Measurements from ENCODE around the gene WASHC2A.
"Not testable (repeated sequence)": the region's sequence is repeated elsewhere in the genome, so short reads cannot be mapped to it uniquely, and the experiment has no call there.

Gene WASHC2A

DNA sequence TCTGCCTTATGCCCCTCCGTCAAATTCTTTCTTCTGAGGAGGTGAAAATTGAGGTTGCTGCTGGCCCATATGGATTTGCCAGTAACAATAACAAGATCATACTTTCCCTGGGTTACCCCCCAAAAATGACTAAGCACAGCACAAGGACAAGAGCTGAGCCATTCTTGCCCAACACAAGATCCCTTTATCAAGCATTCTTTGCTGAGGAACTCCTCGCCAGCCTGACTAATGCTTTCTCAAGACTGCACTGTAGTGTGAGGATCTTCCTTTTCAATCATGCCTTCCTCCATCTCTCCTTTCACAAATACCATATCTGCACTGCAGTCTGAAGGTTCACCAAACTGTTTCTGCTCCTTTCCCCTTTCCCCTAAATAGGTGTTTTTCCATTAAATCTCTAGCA lies 92.1 kb downstream of the WASHC2A start:
- not testable (repeated sequence) for DNase-seq

DNA sequence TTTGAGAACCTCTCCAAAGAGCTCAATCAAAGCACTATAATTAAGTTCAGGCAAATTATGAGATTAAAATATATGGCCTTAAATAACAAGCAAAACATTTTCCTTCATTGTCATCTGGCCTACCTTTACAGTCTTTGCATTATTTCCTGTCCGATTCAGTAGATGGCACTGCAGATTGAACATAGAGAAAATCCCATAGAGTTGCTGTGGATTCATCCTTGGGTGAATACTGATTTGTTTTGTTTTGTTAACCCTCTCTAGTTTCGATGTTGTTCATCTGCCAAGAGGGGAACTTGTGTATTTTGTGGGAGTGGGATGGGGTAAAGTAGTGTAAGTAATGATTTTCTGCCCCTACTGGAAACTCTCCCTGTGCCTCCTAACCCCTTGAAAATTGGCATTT lies 97.3 kb downstream of the WASHC2A start:
- DNase-seq = not testable (repeated sequence)

DNA sequence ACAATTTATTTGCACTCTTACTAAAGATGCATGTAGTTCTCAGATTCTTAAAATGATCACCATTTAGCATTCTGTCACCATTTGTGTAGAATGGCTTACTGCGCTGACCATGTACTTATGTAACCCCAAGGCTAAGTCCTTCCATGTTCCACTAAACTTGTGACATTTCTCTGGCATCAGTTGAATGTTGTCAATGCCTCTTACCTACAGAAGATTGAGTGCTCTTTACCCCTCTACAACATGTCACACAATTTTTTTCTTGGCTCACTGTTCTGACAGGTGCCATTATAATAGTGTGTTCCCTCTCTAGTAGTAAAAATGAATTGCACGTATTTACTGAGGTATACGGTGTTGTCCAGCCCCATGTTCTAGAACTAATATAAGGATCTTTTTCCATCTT lies 100.1 kb downstream of the WASHC2A start:
- not testable (repeated sequence) for DNase-seq

DNA sequence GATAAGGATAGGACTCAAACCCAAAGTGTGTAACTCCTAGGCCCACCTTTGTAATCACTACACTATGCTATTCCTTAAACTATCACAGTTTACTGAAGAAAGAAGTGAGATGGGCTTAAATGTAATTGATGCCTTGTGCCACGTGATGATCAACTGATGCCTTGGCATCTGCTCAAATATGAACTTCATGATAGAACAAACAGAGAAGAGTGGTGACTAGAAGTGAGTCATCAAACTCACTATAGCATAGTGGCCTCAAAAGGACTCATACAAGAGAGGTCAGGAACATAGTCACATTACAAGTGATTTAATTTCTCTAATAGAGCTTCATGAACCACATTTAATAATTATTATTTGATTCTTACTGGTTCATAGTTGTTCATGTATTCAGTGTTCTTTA lies 101.8 kb downstream of the WASHC2A start:
- not testable (repeated sequence) for DNase-seq

DNA sequence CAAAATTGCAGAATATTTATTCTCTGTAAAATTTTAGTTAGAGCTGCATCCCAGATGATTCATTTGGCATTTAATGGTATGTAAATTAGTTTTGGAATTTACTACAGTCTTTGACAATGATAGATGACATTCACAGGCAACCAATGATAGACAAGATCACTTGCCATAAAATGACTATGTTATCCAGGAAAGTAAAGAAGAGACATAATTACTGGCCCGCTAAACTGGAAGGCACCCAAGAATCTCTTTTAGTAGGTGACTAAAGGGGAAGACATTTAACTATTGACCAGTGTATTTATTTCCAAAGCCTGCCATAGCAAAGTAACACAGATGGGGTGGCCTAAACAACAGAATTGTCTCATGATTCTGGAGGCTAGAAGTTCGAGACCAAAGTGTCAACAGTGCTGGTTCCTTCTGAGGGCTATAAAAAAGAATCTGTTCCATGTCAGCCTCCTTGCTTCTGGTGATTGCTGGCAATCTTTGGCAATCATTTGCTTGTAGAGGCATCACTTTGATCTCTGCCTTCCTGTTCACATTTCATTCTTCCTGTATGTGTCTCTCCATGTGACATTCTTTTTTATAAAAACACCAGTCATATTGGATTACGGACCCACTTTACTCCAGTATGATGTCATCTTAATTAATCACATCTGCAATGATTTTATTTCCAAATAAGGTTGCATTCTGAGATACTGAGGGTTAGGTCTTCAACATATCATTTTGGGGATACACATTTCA lies 107.2 kb downstream of the WASHC2A start:
- DNase-seq = not testable (repeated sequence)

All from NCI-H446 treated with DMSO at 0.1 percent for 48 hours (cell line).